ENCODE measurements around the gene EMC1. TPM values are rescaled to one million over a fixed set of nuclear protein-coding genes. Genes with fewer than 3 reads are reported as not detected.
"Not testable (repeated sequence)": the region's sequence is repeated elsewhere in the genome, so short reads cannot be mapped to it uniquely, and the experiment has no call there.

The EMC1 gene
- 100 to 1,000 TPM in 2 of 6 experiments, 10 to 100 TPM in 4; 86.8 to 106 (median 93.6) TPM for total RNA-seq (2021; fragmentation: NEBNext Ultra II Directional; extraction: Animal tissue kit (Norgen Biotek cat#: 25700))
- long read RNA-seq, full-length matches to known transcripts, result 59 of 94 reads
- long read RNA-seq, partial matches to known transcripts, result 13 of 94 reads
- long read RNA-seq, other reads (novel, unspliced or antisense), result 22 of 94 reads

- H3K4me1 Mint-ChIP-seq (ENCODE audit: low read depth), result peaks cover 22% of the 10 kb centered on the region
- TF ChIP-seq CTCF (IDR thresholded peaks at IDR 0.05), result 0 out of 2 replicates have a peak, but pooled peaks have one; percentile 15
- H3K9me3 Mint-ChIP-seq, result no peaks in the 10 kb centered on the region
- peak within 1 kb of the TSS; percentile 99 for H3K4me3 Mint-ChIP-seq
- peaks cover 2% of the 10 kb centered on the region; the same call in 1 of the 2 replicates for H3K27me3 Mint-ChIP-seq (ENCODE audit: insufficient read depth)
- peak; percentile 80 for DNase-seq
- H3K36me3 Mint-ChIP-seq (ENCODE audit: low read depth), result peaks cover 11% of the 10 kb centered on the region
- peak within 1 kb of the TSS; percentile 95 for H3K27ac Mint-ChIP-seq
Observed at GRCh38 chr1:19251305-19252196, at the start of gene EMC1, which contains the start of gene MRTO4. Gene EMC1, minus strand, starts transcription at chr1:19251524. Its CDS starts 15 bp downstream, at chr1:19251509. Gene MRTO4, plus strand, starts transcription at chr1:19251805. Its CDS starts 31 bp downstream, at chr1:19251836.

- Mint-ChIP-seq H3K36me3 (ENCODE audit: low read depth) (peaks cover 14% of the 10 kb centered on the region), H3K27me3 (ENCODE audit: insufficient read depth) (no peaks in the 10 kb centered on the region; the same call in 1 of the 2 replicates), H3K4me1 (ENCODE audit: low read depth) (peaks cover 6% of the 10 kb centered on the region), H3K27ac (no peak overlapping the region), H3K4me3 (no peak overlapping the region), H3K9me3 (peaks cover 10% of the 10 kb centered on the region; the same call in 1 of the 2 replicates)
- no peak for TF ChIP-seq CTCF (IDR thresholded peaks at IDR 0.05)
- no peak for DNase-seq
Observed at GRCh38 chr1:19300211-19300610, 48.9 kb upstream of the EMC1 start.

GRCh38 chr1:19294638-19295037 lies 43.3 kb upstream of the EMC1 start:
- H3K36me3 Mint-ChIP-seq (ENCODE audit: low read depth), result peaks cover 26% of the 10 kb centered on the region
- peaks cover 2% of the 10 kb centered on the region; the same call in 1 of the 2 replicates for H3K27me3 Mint-ChIP-seq (ENCODE audit: insufficient read depth)
- TF ChIP-seq CTCF (IDR thresholded peaks at IDR 0.05), result no peak
- H3K9me3 Mint-ChIP-seq, result peaks cover 22% of the 10 kb centered on the region; the same call in 1 of the 2 replicates
- no peak for DNase-seq
- peaks cover 6% of the 10 kb centered on the region for H3K4me1 Mint-ChIP-seq (ENCODE audit: low read depth)
- no peak overlapping the region for H3K27ac Mint-ChIP-seq
- H3K4me3 Mint-ChIP-seq, result no peak overlapping the region

- Mint-ChIP-seq H3K27me3 (ENCODE audit: insufficient read depth) (no peaks in the 10 kb centered on the region; the same call in 1 of the 2 replicates), H3K4me3 (peak overlapping the region; percentile 67), H3K36me3 (ENCODE audit: low read depth) (peaks cover 8% of the 10 kb centered on the region), H3K4me1 (ENCODE audit: low read depth) (peaks cover 5% of the 10 kb centered on the region; the same call in 1 of the 2 replicates), H3K9me3 (peaks cover 2% of the 10 kb centered on the region; the same call in 1 of the 2 replicates), H3K27ac (no peak overlapping the region)
- no peak for DNase-seq
- TF ChIP-seq CTCF (IDR thresholded peaks at IDR 0.05), result no peak
Observed at GRCh38 chr1:19289244-19289643, 37.9 kb upstream of the EMC1 start.

GRCh38 chr1:19288324-19289241 lies 37.3 kb upstream of the EMC1 start, which contains the start of gene AKR7A3:
Gene AKR7A3, minus strand, starts transcription at chr1:19288770. Its CDS starts 61 bp downstream, at chr1:19288709.
- not testable (repeated sequence) for DNase-seq; H3K27me3 Mint-ChIP-seq (ENCODE audit: insufficient read depth); H3K9me3 Mint-ChIP-seq; H3K4me1 Mint-ChIP-seq (ENCODE audit: low read depth); H3K36me3 Mint-ChIP-seq (ENCODE audit: low read depth); H3K27ac Mint-ChIP-seq
- H3K4me3 Mint-ChIP-seq, result peak within 1 kb of the TSS; percentile 67

Measured in HFFc6 (cell line).